GM18873 (cell line): Measurements from ENCODE around the gene GOLM1.
"Not testable (repeated sequence)": the region's sequence is repeated elsewhere in the genome, so short reads cannot be mapped to it uniquely, and the experiment has no call there.

Source experiments
- ATAC-seq: cut with Tn5 transposase; IDR thresholded peaks from one replicate; pipeline ENCODE4 v1.9.1; 2021; ENCODE audit warnings: mild to moderate bottlenecking, moderate library complexity, moderate number of reproducible peaks; ENCODE audit not compliant: unreplicated experiment, low FRiP score

The GOLM1 gene, protein sequence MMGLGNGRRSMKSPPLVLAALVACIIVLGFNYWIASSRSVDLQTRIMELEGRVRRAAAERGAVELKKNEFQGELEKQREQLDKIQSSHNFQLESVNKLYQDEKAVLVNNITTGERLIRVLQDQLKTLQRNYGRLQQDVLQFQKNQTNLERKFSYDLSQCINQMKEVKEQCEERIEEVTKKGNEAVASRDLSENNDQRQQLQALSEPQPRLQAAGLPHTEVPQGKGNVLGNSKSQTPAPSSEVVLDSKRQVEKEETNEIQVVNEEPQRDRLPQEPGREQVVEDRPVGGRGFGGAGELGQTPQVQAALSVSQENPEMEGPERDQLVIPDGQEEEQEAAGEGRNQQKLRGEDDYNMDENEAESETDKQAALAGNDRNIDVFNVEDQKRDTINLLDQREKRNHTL

DNA sequence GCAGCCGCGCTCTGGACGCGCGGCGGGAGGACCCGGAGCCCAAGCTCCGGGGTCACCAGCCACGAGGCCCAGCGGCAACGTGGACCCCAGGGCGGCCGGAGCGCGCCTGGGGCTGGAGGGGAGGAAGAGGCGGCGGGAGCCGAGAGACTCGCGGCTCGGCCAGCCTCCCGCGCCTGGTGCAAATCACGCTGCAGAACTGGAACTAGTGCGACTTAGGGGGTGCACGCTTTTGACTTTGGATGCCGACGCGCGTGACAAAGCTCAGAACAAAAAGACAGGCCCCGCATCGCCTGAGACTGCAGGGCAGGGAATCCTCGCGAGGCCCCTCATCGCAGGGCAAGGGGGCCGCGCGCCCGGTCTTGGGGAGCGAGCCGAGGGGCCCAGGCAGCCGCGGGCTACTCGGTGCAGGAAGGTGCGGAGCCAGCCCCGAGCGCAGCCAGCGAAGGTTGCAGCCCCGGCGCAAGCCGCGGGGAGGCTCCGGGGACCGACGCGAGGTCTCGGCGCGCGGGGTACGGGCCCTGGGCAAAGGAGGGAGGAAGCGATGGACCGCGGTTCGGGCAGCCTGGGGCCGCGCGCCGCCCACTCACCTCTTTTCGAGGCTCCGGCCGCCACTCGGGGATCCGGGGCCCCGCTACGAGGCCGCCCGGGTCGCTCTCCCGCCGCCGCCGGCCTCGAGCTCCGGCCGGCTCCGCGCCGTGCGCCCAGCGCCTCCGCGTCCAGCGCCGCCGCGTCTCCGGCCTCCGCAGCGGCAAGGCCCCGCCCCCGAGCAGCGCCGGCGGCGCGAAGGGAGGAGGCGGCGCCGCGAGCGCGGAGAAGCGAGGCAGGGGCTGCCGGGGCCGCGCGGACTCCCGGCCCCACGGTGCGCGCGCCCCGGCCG, at the start of gene GOLM1:
Gene GOLM1 (minus strand): TSS at position 735 of the 877 bp plus-strand sequence. CDS start 20,238 bp downstream, outside the sequence.
- ATAC-seq = no peak

DNA sequence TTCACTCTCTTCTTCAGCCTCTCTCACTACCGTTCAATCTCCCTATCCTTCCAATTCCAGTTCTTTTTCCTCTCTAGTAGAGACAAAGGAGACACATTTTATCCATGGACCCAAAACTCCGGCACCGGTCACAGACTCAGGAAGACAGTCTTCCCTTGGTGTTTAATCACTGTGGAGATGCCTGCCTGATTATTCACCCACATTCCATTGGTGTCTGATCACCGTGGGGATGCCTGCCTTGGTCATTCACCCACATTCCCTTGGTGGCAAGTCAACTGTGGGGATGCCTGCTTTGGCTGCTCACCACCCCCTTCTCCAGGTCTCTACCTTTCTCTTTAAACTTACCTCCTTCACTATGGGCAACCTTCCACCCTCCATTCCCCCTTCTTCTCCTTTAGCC, 47.3 kb upstream of the GOLM1 start:
- not testable (repeated sequence) for ATAC-seq

DNA sequence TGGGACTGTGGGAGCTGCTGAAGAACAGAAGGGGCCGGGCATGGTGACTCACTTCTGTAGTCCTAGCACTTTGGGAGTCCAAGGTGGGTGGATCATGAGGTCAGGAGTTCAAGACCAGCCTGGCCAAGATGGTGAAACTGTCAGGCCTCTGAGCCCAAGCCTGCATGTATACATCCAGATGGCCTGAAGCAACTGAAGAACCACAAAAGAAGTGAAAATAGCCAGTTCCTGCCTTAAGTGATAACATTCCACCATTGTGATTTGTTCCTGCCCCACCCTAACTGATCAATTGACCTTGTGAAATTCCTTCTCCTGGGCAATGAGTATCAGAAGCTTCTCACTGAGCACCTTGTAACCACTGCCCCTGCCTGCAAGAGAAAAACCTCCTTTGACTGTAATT, 46.6 kb upstream of the GOLM1 start:
- ATAC-seq = not testable (repeated sequence)

DNA sequence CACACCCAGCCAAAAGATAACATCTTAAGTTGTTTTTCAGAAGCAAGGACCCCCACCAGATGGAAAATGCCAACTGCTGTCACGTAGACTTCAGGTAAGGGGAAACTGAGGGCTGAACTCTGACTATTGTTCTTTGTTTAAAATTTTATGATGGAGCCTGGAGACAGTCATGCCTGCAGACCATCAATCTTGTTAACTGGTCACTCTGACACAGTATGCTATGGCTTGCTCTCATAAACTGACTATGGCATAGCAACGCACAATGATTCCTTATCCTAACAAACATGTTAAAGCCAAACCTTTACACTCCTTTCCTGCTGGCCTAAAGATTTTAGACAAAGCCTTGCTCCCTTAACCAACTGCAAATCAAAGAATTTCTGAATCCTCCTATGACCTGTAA, 43.6 kb upstream of the GOLM1 start:
- ATAC-seq = no peak

DNA sequence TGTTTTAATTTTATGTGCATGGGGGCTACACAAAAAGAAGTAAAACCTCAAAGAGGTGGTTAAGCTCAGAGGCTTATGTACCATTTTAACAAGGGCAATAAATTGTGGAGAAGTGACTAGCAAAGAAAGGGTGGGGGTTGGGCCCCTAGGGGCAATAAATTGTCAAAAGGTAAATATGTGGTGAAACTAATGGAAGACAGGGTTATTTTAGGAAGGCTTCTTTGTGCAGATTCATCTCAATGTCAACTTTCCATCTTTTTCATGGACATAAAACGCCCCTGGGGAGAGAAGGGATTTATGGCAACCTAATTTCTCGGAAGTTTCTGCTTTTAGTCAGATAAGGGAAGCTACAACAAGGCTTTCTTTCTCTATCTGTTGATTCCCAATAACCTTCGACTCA, 42.5 kb upstream of the GOLM1 start:
- no peak for ATAC-seq

DNA sequence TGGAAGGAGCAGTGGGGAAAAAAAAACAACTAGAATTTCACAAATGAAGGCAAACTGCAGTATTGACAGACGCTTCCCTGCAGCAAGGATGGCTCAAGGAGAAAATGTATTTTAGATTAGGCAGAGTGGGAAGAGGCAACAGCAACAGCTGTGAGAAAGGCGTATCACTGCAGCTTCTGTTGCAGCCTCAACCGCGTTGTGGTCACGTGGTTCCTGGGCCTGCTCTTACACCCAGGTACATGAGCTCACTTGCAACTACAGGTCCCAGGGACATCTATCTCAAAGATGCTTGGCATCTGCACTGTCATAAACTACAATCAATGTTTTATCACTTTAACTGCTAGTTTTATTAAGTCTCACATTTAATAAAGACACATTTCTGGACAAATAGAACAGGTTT, 36.0 kb upstream of the GOLM1 start:
- ATAC-seq = no peak

DNA sequence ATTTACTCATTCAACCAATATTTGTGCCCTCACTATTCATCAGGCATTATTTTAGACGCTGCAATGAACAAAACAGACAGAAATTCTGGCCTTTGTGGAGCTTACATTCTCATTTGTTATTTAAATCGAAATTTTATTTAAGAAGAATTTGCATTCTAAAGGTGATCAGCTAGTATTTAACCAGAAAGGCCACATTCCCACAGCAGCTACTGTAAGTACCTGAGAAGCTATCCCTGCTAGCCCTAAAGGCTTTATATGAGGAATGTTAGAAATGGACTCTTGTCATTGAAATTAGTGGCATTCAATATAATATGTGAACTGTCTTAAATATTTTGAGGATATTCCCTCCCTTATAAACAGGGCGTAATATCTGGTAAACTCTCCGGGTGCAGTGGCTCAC, 35.0 kb upstream of the GOLM1 start:
- no peak for ATAC-seq

DNA sequence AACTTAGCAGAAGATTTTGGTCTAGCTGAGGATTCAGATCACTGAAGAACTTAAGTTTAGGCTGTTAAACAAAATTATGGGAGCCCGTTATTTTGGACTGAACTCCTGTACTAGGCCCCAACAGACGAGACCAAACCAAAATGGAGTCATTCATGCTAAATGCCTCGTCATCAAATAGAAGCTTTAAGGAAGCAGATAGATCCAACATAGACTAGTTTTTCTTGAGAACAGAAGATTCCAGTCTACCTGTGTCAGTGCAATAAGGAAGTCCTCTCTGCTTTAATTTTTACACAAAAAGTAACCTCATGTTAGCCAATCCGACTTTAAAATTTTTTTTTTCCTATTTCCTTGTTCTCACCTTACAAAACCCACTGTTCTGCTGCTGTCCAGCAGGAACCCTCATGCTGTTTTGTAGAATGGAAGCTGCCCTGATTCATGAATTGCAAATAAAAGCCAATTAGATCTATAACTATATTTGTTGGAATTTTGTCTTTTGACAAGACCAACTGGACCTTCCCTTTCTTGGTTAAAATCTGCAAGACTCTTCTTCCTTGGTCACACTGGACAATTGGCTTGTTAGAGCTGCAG, 29.0 kb upstream of the GOLM1 start:
- ATAC-seq = no peak

DNA sequence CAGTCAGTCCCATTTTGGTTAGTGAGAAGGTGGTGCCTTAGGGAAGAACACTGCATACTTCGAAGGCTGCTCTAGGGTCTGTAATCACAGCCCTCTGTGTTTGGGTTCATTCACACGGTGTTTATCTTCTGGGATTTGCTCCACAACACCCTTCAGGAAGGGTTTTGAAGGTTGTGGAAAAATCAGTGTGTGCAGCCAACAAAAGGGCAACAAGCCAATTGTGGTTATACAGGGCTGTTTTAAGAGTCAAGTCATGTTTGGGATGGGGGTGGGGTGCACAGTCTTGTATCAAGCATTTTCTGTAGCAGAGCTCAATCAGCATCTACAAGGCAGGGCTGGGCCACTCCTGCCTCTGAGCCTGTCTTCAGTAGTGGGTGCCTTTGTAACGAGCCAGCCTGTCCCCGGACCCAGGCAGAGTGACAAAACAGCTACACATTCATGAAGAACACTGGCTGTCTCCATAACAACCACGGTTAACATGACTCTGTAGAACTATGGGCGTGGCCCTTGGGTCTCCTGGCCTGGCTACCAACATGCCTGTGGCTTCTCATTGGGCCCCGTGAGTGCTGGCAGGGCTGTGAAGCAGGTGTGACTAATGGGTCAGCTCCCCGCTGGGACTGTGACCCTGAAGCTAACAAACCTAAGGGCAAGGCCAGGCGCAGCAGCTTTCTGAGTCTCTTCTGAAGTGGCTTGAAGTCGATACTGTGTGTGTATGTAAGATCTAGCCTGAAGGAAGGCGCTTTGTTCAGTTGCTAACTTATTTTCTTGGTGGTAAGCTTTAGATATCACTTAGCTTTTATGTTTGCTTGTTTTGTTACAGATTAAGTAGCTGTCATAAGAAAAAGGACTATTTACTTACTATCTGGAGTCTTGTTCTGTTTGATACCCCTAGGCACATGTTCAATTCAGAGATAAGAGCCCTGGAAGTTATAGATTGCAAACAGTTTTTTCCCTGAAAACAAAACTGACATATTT, 27.9 kb upstream of the GOLM1 start:
- ATAC-seq = no peak

DNA sequence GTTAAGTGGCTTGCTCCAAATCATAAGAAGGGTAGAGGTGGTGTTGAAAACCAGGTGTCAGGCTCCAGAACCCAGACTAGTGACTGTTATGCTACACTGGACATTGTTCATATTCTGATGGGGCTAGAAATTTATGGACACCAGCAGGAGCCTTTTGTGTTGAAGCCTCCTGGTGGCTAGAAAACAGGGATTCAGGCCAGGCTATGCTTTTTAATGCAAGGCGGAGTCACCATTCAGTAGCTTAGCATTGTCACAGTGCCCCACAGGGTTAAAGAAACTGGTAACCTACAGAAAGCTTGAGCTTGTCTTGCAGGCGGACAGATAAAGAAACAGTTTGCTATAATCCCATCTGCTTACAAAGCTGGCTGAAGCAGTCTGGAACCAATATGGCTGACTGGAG, 23.0 kb upstream of the GOLM1 start:
- ATAC-seq = no peak

DNA sequence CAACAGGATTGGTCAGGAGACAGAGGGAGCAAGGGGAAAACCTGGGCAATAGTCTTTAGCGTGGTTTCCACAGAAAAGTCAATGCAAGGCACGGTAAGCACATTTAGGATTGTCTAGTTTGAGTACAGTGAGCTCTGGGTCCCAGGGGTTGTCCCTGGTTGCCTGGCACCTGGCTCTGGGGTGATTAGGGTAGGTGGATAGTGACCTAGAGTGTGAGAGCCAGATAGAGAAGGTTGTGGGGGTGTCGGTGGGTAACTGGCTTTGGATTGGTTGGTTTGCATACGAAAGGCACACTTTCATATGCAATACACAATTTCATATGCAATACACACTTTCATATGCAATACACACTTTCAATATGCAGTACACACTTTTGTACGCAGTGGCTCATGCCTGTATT, 20.1 kb upstream of the GOLM1 start:
- ATAC-seq = no peak

DNA sequence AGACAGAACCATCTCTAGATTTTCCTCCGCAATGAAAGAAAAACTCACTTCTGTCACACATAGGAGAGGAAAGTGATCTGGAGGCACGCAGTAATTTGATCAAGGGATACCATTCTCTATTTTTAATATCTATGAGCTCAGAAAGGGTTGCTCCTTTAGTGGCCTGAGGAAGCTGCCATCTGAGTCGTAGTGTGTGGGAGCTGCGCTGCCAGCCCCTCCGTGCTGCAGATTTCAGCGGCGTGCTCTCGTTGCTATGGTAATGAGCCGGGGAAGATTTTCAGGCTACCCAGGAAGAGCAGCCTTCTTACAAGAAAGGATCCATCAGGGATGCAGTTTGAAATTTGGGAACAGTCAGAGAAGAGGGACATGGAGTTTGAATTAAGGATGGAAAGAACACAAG, 17.1 kb upstream of the GOLM1 start:
- ATAC-seq = no peak

DNA sequence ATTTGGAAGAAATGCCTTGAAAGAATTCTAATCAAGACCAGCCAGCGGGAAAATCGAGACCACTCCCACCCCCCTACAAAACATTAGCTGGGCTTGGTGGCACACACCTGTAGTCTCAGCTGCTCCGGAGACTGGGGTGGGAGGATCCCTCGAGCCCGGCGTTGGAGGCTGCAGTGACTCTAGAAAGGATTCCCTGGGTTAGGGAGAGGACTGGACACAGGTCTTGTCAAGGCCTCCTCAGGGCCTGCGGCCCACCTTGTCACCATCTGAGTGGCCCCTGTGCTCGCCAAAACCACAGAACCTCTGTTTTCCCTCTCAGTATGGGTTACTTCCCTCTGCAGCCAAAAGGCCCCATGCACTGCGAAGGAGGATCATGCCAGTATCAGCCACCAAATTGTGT, 16.5 kb upstream of the GOLM1 start:
- ATAC-seq = no peak

DNA sequence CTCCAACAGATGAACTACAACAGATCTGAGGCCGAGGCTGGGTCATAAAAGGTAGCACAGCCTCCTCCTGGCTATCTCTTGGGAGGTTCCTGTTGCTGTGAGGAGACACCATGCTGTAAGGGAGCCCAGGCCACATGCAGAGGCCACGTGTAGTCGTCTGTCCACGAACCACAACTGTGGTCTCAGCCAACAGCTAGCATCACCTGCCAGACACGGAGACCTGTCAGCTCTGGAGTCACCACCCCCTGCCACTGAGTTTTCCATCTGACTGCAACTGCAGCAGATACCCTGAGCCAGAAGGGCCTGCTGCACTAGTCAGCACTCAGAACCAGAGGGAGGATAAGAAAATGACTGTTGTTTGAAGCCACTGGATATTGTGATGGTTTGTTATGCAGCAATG, 12.7 kb upstream of the GOLM1 start:
- no peak for ATAC-seq

DNA sequence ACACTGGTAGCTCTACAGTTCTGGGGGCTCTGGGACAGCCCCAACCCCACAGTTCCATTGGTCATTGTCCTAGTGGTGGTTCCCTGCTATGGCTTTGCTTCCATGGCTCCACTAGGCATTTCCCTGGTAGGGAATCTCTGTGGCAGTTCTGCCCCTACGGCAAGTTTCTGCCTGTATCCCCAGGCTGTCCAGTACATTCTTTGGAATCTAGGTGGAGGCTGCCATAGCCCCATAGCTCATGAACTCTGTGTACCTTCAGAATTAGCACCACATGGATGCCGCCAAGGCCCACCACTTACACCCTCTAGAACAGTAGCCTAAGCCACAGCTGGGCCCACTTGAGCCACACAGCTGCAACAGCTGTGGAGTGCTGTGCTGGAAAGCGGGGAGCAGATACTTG, 3.3 kb upstream of the GOLM1 start:
- ATAC-seq = no peak

DNA sequence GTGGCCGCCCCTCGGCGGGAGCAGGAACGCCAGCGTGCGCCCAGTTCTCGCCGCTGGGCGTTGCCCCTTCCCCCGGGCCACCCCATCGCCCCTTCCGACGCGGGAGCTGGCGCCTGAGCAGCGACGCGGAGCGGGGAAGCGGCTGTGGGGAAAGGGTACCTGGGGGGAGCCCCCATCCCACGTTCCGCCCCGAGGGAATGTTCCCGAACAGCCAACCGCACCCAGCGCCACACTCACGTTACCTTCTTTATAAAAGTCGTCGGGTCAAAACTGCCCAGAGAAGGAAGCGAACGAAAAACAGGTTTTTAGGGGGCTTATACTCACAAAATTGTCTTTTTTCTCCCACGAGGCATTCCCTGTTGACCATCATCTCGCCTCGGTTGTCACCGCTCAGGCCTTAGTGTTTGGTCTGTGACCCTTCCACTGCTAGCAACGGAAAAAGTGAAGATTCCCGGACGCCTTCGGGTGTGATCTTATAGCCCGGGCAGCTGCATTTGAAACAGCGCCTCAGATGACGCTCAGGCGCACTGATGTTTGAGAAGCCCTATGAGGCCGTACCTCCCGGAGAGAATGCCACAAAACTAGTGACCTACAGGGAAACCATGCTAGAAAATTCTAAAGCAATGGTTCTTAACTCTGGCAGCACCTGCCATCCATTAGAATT, 475 bp upstream of the GOLM1 start:
- ATAC-seq = no peak

DNA sequence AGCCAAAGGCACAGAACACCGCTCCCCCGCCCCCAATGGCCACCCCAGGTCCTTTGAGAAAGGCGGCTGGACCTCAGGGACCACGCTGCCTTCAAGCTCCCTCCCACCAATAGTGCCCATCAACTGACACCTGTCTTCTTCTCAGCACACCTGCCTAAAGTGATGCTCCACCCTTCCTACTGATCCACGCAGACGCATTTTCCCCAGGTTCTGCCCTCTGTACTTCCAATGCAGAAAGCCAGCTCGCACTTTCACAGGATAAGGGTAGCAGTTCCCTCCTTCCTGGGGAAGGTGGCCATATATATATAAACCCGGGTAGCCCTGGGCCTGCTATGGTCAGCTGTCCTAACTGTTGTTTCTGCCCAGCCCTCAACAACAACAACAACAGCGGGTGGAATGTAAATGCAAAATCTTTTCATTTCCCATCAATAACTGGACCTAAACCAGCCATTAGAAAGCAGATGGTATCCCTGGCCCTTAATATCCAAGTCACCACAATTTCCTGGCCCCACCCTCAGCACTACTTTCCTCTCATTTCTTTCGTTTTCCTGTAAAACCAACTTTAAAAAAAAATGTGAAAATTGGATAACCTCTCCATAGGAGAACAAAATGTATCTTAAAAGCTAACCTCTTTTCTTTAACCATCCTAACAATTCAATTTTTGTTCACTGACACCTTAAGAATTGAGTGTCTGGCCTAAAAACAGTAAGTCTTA, 1.7 kb downstream of the GOLM1 start:
- ATAC-seq = no peak

DNA sequence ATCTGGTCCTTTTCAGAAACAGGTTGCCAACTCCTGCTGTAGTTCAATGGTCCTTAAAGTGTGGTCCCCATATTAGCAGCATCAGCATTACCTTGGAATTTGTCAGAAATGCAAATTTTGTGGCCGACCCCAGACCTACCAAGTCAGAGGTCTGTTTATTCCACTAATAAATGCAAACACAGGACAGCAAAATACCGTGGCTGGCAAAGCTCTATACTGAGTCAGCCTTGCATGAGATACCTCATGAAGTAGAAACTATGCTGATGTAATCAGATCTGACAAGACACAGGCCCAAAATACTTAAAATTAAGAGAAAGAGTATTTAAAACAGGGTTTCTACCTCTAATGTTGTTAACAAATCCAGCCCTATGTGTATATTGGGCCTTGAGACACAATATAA, 3.0 kb downstream of the GOLM1 start:
- ATAC-seq = no peak
